Urinary bladder (tissue), 4 donors: ENCODE results near the gene SLC12A4. TPM values are rescaled to one million over a fixed set of nuclear protein-coding genes. Genes with fewer than 3 reads are reported as not detected.
"Not testable (repeated sequence)": the region's sequence is repeated elsewhere in the genome, so short reads cannot be mapped to it uniquely, and the experiment has no call there.

Experiments
- DNase-seq: peaks from one replicate; pipeline ENCODE4 v3.0.0-alpha.2; 2015; ENCODE audit errors: extremely low spot score
- H3K27ac ChIP-seq: one replicate; pipeline ENCODE4 v1.5.1; 2013; ENCODE audit warnings: low read depth, mild to moderate bottlenecking, moderate library complexity
- H3K36me3 ChIP-seq: one replicate; pipeline ENCODE4 v1.6.1; 2013; ENCODE audit warnings: mild to moderate bottlenecking, moderate library complexity; ENCODE audit not compliant: insufficient read depth
- H3K4me1 ChIP-seq: one replicate; pipeline ENCODE4 v1.6.1; 2013; ENCODE audit warnings: mild to moderate bottlenecking, moderate library complexity; ENCODE audit not compliant: insufficient read depth
- H3K4me3 ChIP-seq: one replicate; pipeline ENCODE4 v1.5.1; 2013; ENCODE audit warnings: low read depth, low read length
- WGBS: extraction: QIAGEN DNeasy Blood & Tissue Kit; methylation state at CpG from one replicate; pipeline ENCODE4 v1.1.7; 2013; 5-methylcytosine and 5-hydroxymethylcytosine counted together
- polyA plus RNA-seq: library from polyadenylated mRNA; stranded (reverse); fragments of 200-250 nt; gene quantifications from one replicate; pipeline ENCODE4 v1.2.3, GENCODE V29; 2013
- total RNA-seq: library from RNA; depleted of rRNA; stranded (reverse); fragments of >200 nt; gene quantifications from one replicate; pipeline ENCODE4 v1.2.3, GENCODE V29; 2014
- donor health status: healthy with polysubstance abuse.
- donor health status: healthy.

The SLC12A4 gene
- total and polyA plus RNA-seq, 2 donors: 42.4 to 50.7 TPM

GRCh38 chr16:67927131-67927941 is 41.1 kb downstream of the SLC12A4 start:
- H3K36me3 ChIP-seq: no peaks in the 10 kb centered on the region

DNA sequence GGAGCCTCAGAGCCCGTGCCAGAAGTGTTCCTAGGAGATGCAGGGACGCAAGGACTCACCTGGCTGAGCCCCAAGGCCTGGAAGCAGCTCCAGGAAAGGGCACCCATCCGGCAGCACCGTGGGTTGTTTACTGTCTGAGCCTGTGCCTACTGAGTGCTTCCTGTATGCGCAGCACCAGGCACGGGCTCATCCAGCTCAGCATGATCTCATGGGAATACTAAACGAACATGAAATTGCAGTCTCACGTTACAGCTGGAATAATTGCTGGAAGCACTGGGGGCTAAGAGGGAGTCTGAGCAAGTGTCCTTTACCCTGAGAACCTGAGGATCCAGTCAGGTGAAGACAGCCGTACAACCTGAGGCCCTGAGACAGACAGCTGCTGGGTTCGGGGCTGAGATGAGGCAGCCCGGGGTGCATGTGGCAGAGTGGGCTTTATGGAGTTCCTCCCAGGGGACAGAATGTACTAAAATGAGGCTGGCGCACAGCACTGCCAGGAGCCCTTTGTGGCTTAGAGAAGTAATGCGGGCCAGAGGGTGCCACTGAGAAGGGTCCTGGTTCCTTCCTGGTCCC is 42.2 kb downstream of the SLC12A4 start:
- no peaks in the 10 kb centered on the region for H3K4me1 ChIP-seq
- DNase-seq: no peak
- H3K27ac ChIP-seq: no peak overlapping the region
- no peak overlapping the region for H3K4me3 ChIP-seq
- no peaks in the 10 kb centered on the region for H3K36me3 ChIP-seq
- 64% methylated on average over 13 of the region's 13 CpGs for WGBS

More at GRCh38 chr16:67927131-67927941, 41.1 kb downstream of the SLC12A4 start:
- WGBS: 92% methylated on average over 22 of the region's 22 CpGs
- H3K4me1 ChIP-seq: no peaks in the 10 kb centered on the region
- H3K4me3 ChIP-seq: no peak overlapping the region
- no peak overlapping the region for H3K27ac ChIP-seq
- DNase-seq: no peak

DNA sequence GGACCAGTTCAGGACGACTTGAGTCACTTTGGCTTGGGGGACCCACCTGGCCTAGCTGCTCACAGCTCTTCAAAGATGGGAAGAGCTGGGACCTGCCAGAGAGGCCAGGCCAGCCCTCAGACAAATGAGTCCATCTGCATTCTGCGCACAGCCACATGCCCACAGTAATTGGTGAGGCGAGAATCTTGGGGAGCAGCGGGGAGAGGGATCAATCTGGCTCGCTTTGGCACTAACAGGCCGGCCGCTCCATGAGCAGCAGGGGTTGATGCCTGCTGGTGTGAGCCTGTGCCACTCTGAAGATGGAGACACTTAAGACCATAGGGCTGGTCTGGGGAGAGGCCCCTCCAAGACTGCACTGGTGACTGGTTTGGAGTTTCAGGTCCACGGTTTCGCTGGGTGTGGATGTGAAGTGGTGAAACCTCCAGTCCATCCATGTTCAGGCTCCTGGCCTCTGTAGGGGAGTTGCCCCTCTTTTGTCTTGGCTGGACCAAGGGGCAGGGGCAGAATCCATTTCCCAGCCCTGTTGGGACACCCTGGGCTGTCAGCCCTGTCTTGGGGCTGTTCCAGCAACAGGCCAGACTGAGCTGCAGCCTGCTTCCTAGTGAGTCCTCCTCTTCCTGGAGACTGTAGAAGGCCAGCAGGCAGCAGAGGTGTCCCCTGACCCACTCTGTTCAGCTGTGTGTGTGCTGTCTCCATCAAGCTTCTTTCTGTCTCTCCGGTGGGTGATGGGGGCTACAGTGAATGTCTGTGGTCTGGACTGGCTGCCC is 44.1 kb downstream of the SLC12A4 start:
- Histone ChIP-seq H3K27ac (no peak overlapping the region), H3K4me3 (no peak overlapping the region), H3K36me3 (no peaks in the 10 kb centered on the region), H3K4me1 (no peaks in the 10 kb centered on the region)
- 95% methylated on average over 10 of the region's 10 CpGs for WGBS
- no peak for DNase-seq

DNA sequence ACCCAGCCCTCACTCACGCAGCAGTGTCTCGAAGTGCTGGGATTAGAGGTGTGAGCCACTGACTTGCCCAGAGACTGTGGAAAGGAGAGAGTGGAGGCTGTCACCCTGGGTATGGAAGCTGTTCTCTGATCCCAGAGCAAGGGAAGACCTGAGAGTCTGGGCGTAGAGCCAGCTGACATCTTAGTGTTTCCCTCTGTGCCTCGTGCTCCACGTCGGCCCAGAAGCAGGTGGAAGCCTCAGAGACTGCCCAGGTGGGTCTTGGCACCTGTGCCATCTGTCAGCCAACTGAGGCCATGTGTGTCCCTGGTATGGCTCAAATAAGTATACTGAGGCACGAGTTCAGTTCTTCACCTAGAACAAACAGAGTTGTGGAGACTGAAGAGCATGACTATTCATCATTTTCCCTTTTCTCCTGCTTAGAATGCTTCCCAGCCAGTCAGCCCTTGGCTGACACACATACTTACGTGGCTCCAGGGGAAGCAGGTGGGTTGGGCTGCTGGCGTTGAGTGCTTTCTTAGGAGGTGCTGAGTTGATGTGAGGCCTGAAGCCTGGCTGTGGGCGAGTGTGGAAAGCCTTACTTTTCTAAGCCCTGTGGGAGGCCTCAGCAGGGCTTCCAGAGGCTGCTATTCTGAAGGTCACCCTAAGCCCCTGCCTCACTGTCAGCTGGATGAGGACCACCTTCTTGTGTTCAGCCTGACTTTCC is 44.9 kb downstream of the SLC12A4 start:
- no peak overlapping the region for H3K4me3 ChIP-seq
- no peaks in the 10 kb centered on the region for H3K36me3 ChIP-seq
- no peak for DNase-seq
- no peak overlapping the region for H3K27ac ChIP-seq
- no peaks in the 10 kb centered on the region for H3K4me1 ChIP-seq
- WGBS: 72% methylated on average over 10 of the region's 10 CpGs

- Histone ChIP-seq H3K36me3 (no peaks in the 10 kb centered on the region), H3K27ac (no peak overlapping the region), H3K4me3 (no peak overlapping the region), H3K4me1 (no peaks in the 10 kb centered on the region)
- DNase-seq: no peak
- 78% methylated on average over 8 of the region's 8 CpGs for WGBS
These were observed 45.7 kb downstream of the SLC12A4 start for GRCh38 chr16:67922740-67923139.

- DNase-seq: no peak
- Histone ChIP-seq H3K36me3 (no peaks in the 10 kb centered on the region), H3K4me3 (no peak overlapping the region), H3K27ac (no peak overlapping the region), H3K4me1 (no peaks in the 10 kb centered on the region)
- 71% methylated on average over 5 of the region's 5 CpGs for WGBS
These were observed 46.2 kb downstream of the SLC12A4 start for GRCh38 chr16:67922221-67922620.

- WGBS: 66% methylated on average over 6 of the region's 6 CpGs
- no peak overlapping the region for H3K27ac ChIP-seq
- DNase-seq: no peak
- H3K36me3 ChIP-seq: no peaks in the 10 kb centered on the region
- no peak overlapping the region for H3K4me3 ChIP-seq
- no peaks in the 10 kb centered on the region for H3K4me1 ChIP-seq
These were observed 48.7 kb downstream of the SLC12A4 start for GRCh38 chr16:67919622-67920221.

GRCh38 chr16:67917852-67918236 is 50.6 kb downstream of the SLC12A4 start:
- 88% methylated on average over 4 of the region's 4 CpGs for WGBS
- H3K4me1 ChIP-seq: no peaks in the 10 kb centered on the region
- no peak for DNase-seq
- H3K4me3 ChIP-seq: no peak overlapping the region
- H3K27ac ChIP-seq: no peak overlapping the region
- no peaks in the 10 kb centered on the region for H3K36me3 ChIP-seq

- H3K4me3 ChIP-seq: no peak overlapping the region
- 55% methylated on average over 6 of the region's 6 CpGs for WGBS
These were observed 51.1 kb downstream of the SLC12A4 start for GRCh38 chr16:67917140-67917851.

GRCh38 chr16:67915831-67916723 is 52.4 kb downstream of the SLC12A4 start:
- Histone ChIP-seq H3K4me3 (no peak overlapping the region), H3K36me3 (no peaks in the 10 kb centered on the region), H3K27ac (no peak overlapping the region), H3K4me1 (no peaks in the 10 kb centered on the region)
- 79% methylated on average over 7 of the region's 7 CpGs for WGBS
- no peak for DNase-seq

More at GRCh38 chr16:67917140-67917851, 51.1 kb downstream of the SLC12A4 start:
- Histone ChIP-seq H3K36me3 (no peaks in the 10 kb centered on the region), H3K4me1 (no peaks in the 10 kb centered on the region), H3K27ac (no peak overlapping the region)
- DNase-seq: no peak

- H3K4me1 ChIP-seq, H3K27ac ChIP-seq, DNase-seq, H3K4me3 ChIP-seq, H3K36me3 ChIP-seq: not testable (repeated sequence)
- WGBS: 69% methylated on average over 2 of the region's 2 CpGs
These were observed 53.0 kb downstream of the SLC12A4 start for GRCh38 chr16:67915496-67915769.
